HepG2 (cell line): ENCODE results near the gene FAM168A. TPM values are rescaled to one million over a fixed set of nuclear protein-coding genes. Genes with fewer than 3 reads are reported as not detected.

ENCODE experiments used
- ATAC-seq: fragments of 200-7000 bp; cut with Tn5 transposase; 3 replicates; pipeline ENCODE4 v1.9.1; 2020; ENCODE audit warnings: mild to moderate bottlenecking, moderate library complexity
- BruUV-seq: library from RNA; stranded (reverse); fragments of 400-500 nt; replicated peaks from 2 replicates; lab custom pipeline; 2021; lab: Mats Ljungman, UMichigan
- CTCF ChIA-PET: fragments of 300-600 bp; formaldehyde crosslinking; extraction: SDS; loops from one replicate; lab custom pipeline; 2021; ENCODE audit warnings: low total read pairs, inconsistent platforms, low intra/inter-chr PET ratio; lab: Yijun Ruan, JAX
- POLR2A ChIA-PET: fragments of 350-600 bp; sonication (Branson Sonifier 250); formaldehyde crosslinking; loops from one replicate; lab custom pipeline; 2020; ENCODE audit warnings: antibody characterized with exemption, inconsistent platforms; lab: Yijun Ruan, JAX
- DNase-seq: peaks from one replicate; pipeline ENCODE4 v3.0.0-alpha.2; 2015; ENCODE audit warnings: low spot score
- FAIRE-seq: peaks from 3 replicates; lab custom pipeline; 2011; peaks lifted over from hg19 to GRCh38; lab: Jason Lieb, UNC
- H2AFZ ChIP-seq: one replicate; pipeline ENCODE4 v1.6.1; 2011; ENCODE audit warnings: low read length, inconsistent platforms
- H3K27ac ChIP-seq: fragments of 300-600 bp; 3 replicates; pipeline ENCODE4 v1.8.0; 2011; ENCODE audit warnings: mixed run types, mild to moderate bottlenecking, mixed read lengths, low read length, inconsistent platforms; ENCODE audit not compliant: insufficient read depth; ENCODE audit errors: extremely low read length
- H3K27me3 ChIP-seq, 2 experiments: fragments of 200-600 bp in 1 of 2; 2 replicates in 1 of 2; 3 replicates in 1 of 2; pipeline versions ENCODE4 v1.6.0 to v1.8.0; 2011; ENCODE audit warnings: low read length in 2 of 2, mild to moderate bottlenecking in 2 of 2, moderate library complexity in 2 of 2, inconsistent platforms in 1 of 2; ENCODE audit not compliant: insufficient read depth in 2 of 2, control insufficient read depth in 1 of 2
- H3K36me3 ChIP-seq, 2 experiments: fragments of 200-600 bp in 1 of 2; replicated peaks in 1 of 2; 2 replicates in 1 of 2; 3 replicates in 1 of 2; pipeline versions ENCODE4 v1.5.1 to v1.8.0; 2011; ENCODE audit warnings: low read length in 2 of 2, inconsistent platforms in 1 of 2; ENCODE audit not compliant: insufficient read depth in 2 of 2, control insufficient read depth in 1 of 2
- H3K4me1 ChIP-seq: 2 replicates; pipeline ENCODE4 v1.5.1; 2012; ENCODE audit warnings: low read length, inconsistent platforms; ENCODE audit not compliant: insufficient read depth
- H3K4me2 ChIP-seq: 2 replicates; pipeline ENCODE4 v1.6.0; 2011; ENCODE audit warnings: low read depth, low read length, inconsistent platforms
- H3K4me3 ChIP-seq, 3 experiments: fragments of 200-600 bp in 1 of 3; sonication (generic), shearing (Covaris generic) in 1 of 3; replicated peaks in 1 of 3; 2 replicates each; pipeline ENCODE4 v1.5.1; 2011 to 2016; ENCODE audit warnings: low read length in 3 of 3, inconsistent platforms in 2 of 3, low read depth in 2 of 3, mild to moderate bottlenecking in 2 of 3, control low read depth in 1 of 3, mixed read lengths in 1 of 3; ENCODE audit not compliant: insufficient read depth in 1 of 3
- H3K79me2 ChIP-seq: one replicate; pipeline ENCODE4 v1.6.1; 2011; ENCODE audit warnings: low read length, inconsistent platforms; ENCODE audit not compliant: insufficient read depth
- H3K9ac ChIP-seq: 2 replicates; pipeline ENCODE4 v1.6.0; 2011; ENCODE audit warnings: mild to moderate bottlenecking, low read depth, low read length, inconsistent platforms; ENCODE audit not compliant: insufficient read depth
- H3K9me3 ChIP-seq: 2 replicates; pipeline ENCODE4 v1.5.1; 2012; ENCODE audit warnings: mild to moderate bottlenecking, low read length
- H4K20me1 ChIP-seq: 2 replicates; pipeline ENCODE4 v1.6.0; 2011; ENCODE audit warnings: inconsistent platforms, mild to moderate bottlenecking, low read length, moderate library complexity; ENCODE audit not compliant: insufficient read depth
- ARNT ChIP-seq: fragments of 450-650 bp; IDR thresholded peaks from 2 replicates; pipeline ENCODE4 v1.6.1; 2017
- ELF4 ChIP-seq: sonication (generic); formaldehyde crosslinking; IDR thresholded peaks from 2 replicates; pipeline ENCODE4 v1.5.0; 2020; ENCODE audit warnings: missing genetic modification reagents, mild to moderate bottlenecking, moderate library complexity, borderline replicate concordance
- FOXJ3 ChIP-seq: sonication (generic); formaldehyde crosslinking; IDR thresholded peaks from 2 replicates; pipeline ENCODE4 v1.4.0; 2020; ENCODE audit warnings: missing genetic modification reagents, mild to moderate bottlenecking, borderline replicate concordance
- GABPB1 ChIP-seq: IDR thresholded peaks from 2 replicates; pipeline ENCODE4 v1.6.1; 2016; ENCODE audit warnings: mild to moderate bottlenecking, missing genetic modification reagents, moderate library complexity, missing compliant biosample characterization
- IKZF1 ChIP-seq: fragments of 450-650 bp; IDR thresholded peaks from 2 replicates; pipeline ENCODE4 v1.7.1; 2016
- MTF2 ChIP-seq: sonication (generic); formaldehyde crosslinking; IDR thresholded peaks from 2 replicates; pipeline ENCODE4 v1.5.0; 2020; ENCODE audit warnings: missing genetic modification reagents, borderline replicate concordance
- PAF1 ChIP-seq: IDR thresholded peaks from 2 replicates; pipeline ENCODE4 v1.6.1; 2016; ENCODE audit warnings: missing genetic modification reagents, missing compliant biosample characterization
- SOX13 ChIP-seq, 3 experiments: fragments of 450-650 bp in 1 of 3; sonication (generic) in 1 of 3; formaldehyde crosslinking in 1 of 3; IDR thresholded peaks in 2 of 3; conservative IDR thresholded peaks in 1 of 3; 2 replicates each; pipeline versions ENCODE4 v1.5.0 to v1.6.1; 2016 to 2020; ENCODE audit warnings: antibody characterized with exemption in 1 of 3, mild to moderate bottlenecking in 1 of 3, missing compliant biosample characterization in 1 of 3, missing genetic modification reagents in 1 of 3, moderate library complexity in 1 of 3
- THAP9 ChIP-seq: sonication (generic); formaldehyde crosslinking; IDR thresholded peaks from 2 replicates; pipeline ENCODE4; 2020; ENCODE audit warnings: missing genetic modification reagents, mild to moderate bottlenecking, borderline replicate concordance
- ZBTB43 ChIP-seq: sonication (generic); formaldehyde crosslinking; conservative IDR thresholded peaks from 2 replicates; pipeline ENCODE4 v1.4.0; 2020; ENCODE audit warnings: missing genetic modification reagents
- ZC3H4 ChIP-seq: sonication (generic); formaldehyde crosslinking; IDR thresholded peaks from 2 replicates; pipeline ENCODE4 v1.4.0; 2020; ENCODE audit warnings: missing genetic modification reagents, borderline replicate concordance
- ZNF780A ChIP-seq: sonication (generic); formaldehyde crosslinking; IDR thresholded peaks from 2 replicates; pipeline ENCODE4 v1.8.0; 2022; ENCODE audit warnings: mild to moderate bottlenecking, missing genetic modification reagents, moderate library complexity
- WGBS: methylation state at CpG from one replicate; pipeline ENCODE4 v1.1.6; 2017; ENCODE audit warnings: low lambda C conversion rate; 5-methylcytosine and 5-hydroxymethylcytosine counted together
- in situ Hi-C: cut with HindIII; loops from 2 replicates; pipeline ENCODE4 v1.10.0; 2017; ENCODE audit warnings: low pct_unique_long_range_greater_than_20kb; ENCODE audit not compliant: extremely low pct_ligation_motif_present
- intact Hi-C: fragments of 100-400 bp; cut with micrococcal nuclease; formaldehyde crosslinking; loops from one replicate; pipeline ENCODE4 v1.10.0; 2022; ENCODE audit not compliant: unreplicated experiment
- polyA plus RNA-seq, 8 experiments: library from polyadenylated mRNA; depleted of rRNA in 3 of 8; stranded (reverse) in 7 of 8; unstranded in 1 of 8; fragments of >200 nt; fragmentation: Illumina TruSeq in 4 of 8; extraction: Trizol in 4 of 8; gene quantifications; 2 replicates each; pipeline versions ENCODE4 v1.2.1 to v1.2.3, GENCODE V29; 2011 to 2016; ENCODE audit warnings: low read depth in 4 of 8, missing spikeins in 1 of 8, mixed read lengths in 1 of 8; ENCODE audit not compliant: insufficient read depth in 1 of 8
- total RNA-seq, 5 experiments: library from RNA; depleted of rRNA; stranded (reverse); fragments of >200 nt; fragmentation: Illumina TruSeq; extraction: Trizol; gene quantifications; 2 replicates each; pipeline ENCODE4 v1.2.3, GENCODE V29; 2016; ENCODE audit warnings: low read depth in 1 of 5
- TF ChIP-seq, protein P1 (sequence below): sonication (generic); formaldehyde crosslinking; IDR thresholded peaks from 2 replicates; pipeline ENCODE4 v1.4.0; 2020; ENCODE audit warnings: missing genetic modification reagents

FAM168A gene
- total and polyA plus RNA-seq, 2 of the 13 experiments (the other 11 are each of a cell fraction or from before 2014, with no cell fraction given), result 13.9 to 15.8 TPM

GRCh38 chr11:73510106-73510505, 87.8 kb downstream of the FAM168A start:
- H3K4me3 ChIP-seq, result no peak overlapping the region
- no peak overlapping the region for H3K4me2 ChIP-seq
- peaks cover 12% of the 10 kb centered on the region for H3K4me1 ChIP-seq
- no peak overlapping the region for H3K9ac ChIP-seq
- WGBS, result 97% methylated on average over 4 of the region's 4 CpGs
- DNase-seq (no peak), FAIRE-seq (no peak), ATAC-seq (no peak)
- H3K27me3 ChIP-seq, result no peaks in the 10 kb centered on the region
- TF ChIP-seq GABPB1, result no peak
- TF ChIP-seq PAF1 (CRISPR knock-in tag), result no peak
- TF ChIP-seq SOX13 (IDR thresholded peaks at IDR 0.05), result no peak
- no peak for TF ChIP-seq SOX13 (CRISPR knock-in tag; conservative IDR thresholded peaks at IDR 0.05 in 1 of 2, IDR thresholded peaks at IDR 0.05 in 1 of 2)
- TF ChIP-seq ZBTB43 (CRISPR knock-in tag), result no peak
- TF ChIP-seq, protein P1, sequence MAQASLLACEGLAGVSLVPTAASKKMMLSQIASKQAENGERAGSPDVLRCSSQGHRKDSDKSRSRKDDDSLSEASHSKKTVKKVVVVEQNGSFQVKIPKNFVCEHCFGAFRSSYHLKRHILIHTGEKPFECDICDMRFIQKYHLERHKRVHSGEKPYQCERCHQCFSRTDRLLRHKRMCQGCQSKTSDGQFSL (CRISPR knock-in tag), result no peak
- TF ChIP-seq THAP9, result no peak
- no peak for TF ChIP-seq IKZF1
- no peak for TF ChIP-seq ZNF780A
- no peak for TF ChIP-seq ARNT
- TF ChIP-seq ELF4 (CRISPR knock-in tag), result no peak
- no peak for TF ChIP-seq FOXJ3 (CRISPR knock-in tag)
- TF ChIP-seq ZC3H4 (CRISPR knock-in tag), result no peak
- TF ChIP-seq MTF2, result no peak
- H3K27ac ChIP-seq, result no peak overlapping the region
- BruUV-seq, result no TSS peak
- no peaks in the 10 kb centered on the region for H3K36me3 ChIP-seq
- ChIA-PET POLR2A (no interaction called here), CTCF (no interaction called here)
- intact Hi-C loops, result no loop called here
- in situ Hi-C loops, result no loop called here
- no peaks in the 10 kb centered on the region for H3K9me3 ChIP-seq
- no peak overlapping the region for H2AFZ ChIP-seq
- H3K79me2 ChIP-seq, result peaks cover 2% of the 10 kb centered on the region
- no peaks in the 10 kb centered on the region; the same call in 1 of the 2 replicates for H4K20me1 ChIP-seq
